ENCODE data around the gene MAGI2.

- TF ChIP-seq CTCF (IDR thresholded peaks at IDR 0.05) = no peak
- no peak for TF ChIP-seq POLR2AphosphoS5 (IDR thresholded peaks at IDR 0.05)
- TF ChIP-seq POLR2A (IDR thresholded peaks at IDR 0.05) = no peak
- TF ChIP-seq EP300 (IDR thresholded peaks at IDR 0.05) = no peak
Measured at GRCh38 chr7:78850093-78850740, 603.2 kb downstream of the MAGI2 start.

Data from suprapubic skin (tissue), 4 donors.